GM13976 (cell line): ENCODE measurements around the gene DCTN3.

Source experiments
- DNase-seq: peaks from one replicate; pipeline ENCODE4 v3.0.0; 2012; ENCODE audit warnings: low spot score
- CTCF ChIP-seq: IDR thresholded peaks from 2 replicates; pipeline ENCODE4 v1.5.1; 2012; ENCODE audit warnings: borderline replicate concordance, mild to moderate bottlenecking; ENCODE audit not compliant: insufficient read depth; ENCODE audit errors: extremely low read depth, missing control alignments, control extremely low read depth
- in situ Hi-C: fragments of 300-500 bp; cut with MboI; formaldehyde crosslinking; loops from one replicate; pipeline ENCODE4 v1.12.0; 2022; ENCODE audit warnings: low sequenced_read_pairs, mixed read lengths, inconsistent platforms; ENCODE audit not compliant: unreplicated experiment

DCTN3 gene

GRCh38 chr9:34572092-34572491, 48.2 kb downstream of the DCTN3 start:
- DNase-seq, result no peak
- no peak for TF ChIP-seq CTCF
- in situ Hi-C loops, result no loop called here

- TF ChIP-seq CTCF, result no peak
- in situ Hi-C loops, result no loop called here
- no peak for DNase-seq
These were observed 48.8 kb downstream of the DCTN3 start for GRCh38 chr9:34571481-34571810.

GRCh38 chr9:34570809-34571480, 49.4 kb downstream of the DCTN3 start:
- in situ Hi-C loops, result no loop called here
- DNase-seq, result no peak
- TF ChIP-seq CTCF, result no peak

GRCh38 chr9:34570376-34570775, 49.9 kb downstream of the DCTN3 start:
- TF ChIP-seq CTCF, result no peak
- in situ Hi-C loops, result no loop called here
- no peak for DNase-seq

GRCh38 chr9:34568774-34569173, 51.5 kb downstream of the DCTN3 start:
- TF ChIP-seq CTCF, result no peak
- in situ Hi-C loops, result no loop called here
- no peak for DNase-seq

- in situ Hi-C loops, result no loop called here
- DNase-seq, result no peak
- no peak for TF ChIP-seq CTCF
These were observed 52.2 kb downstream of the DCTN3 start for GRCh38 chr9:34568133-34568532.

GRCh38 chr9:34566972-34567371, 53.3 kb downstream of the DCTN3 start:
- in situ Hi-C loops, result no loop called here
- DNase-seq, result no peak
- no peak for TF ChIP-seq CTCF
